ENCODE data around the gene STAM2. TPM values are rescaled to one million over a fixed set of nuclear protein-coding genes. Genes with fewer than 3 reads are reported as not detected.

Gene STAM2
- total and polyA plus RNA-seq, 2 of the 13 experiments (the other 11 are each of a cell fraction or from before 2014, with no cell fraction given) = 14.7 to 24.1 TPM

GRCh38 chr2:152098496-152099366, 76.8 kb downstream of the STAM2 start, which contains the start of gene CACNB4 (continued):
- TF ChIP-seq ZBTB26 (CRISPR knock-in tag; IDR thresholded peaks at IDR 0.05; ENCODE audit: borderline replicate concordance) = no peak
- TF ChIP-seq CREM (IDR thresholded peaks at IDR 0.05) = no peak
- no peak for TF ChIP-seq CREM (CRISPR knock-in tag; IDR thresholded peaks at IDR 0.05)
- TF ChIP-seq ZFP82 (CRISPR knock-in tag; IDR thresholded peaks at IDR 0.05; ENCODE audit: borderline replicate concordance) = no peak
- no peak for TF ChIP-seq ZNF318 (CRISPR knock-in tag; IDR thresholded peaks at IDR 0.05)
- TF ChIP-seq ZNF407 (CRISPR knock-in tag; IDR thresholded peaks at IDR 0.05; ENCODE audit: not compliant biosample characterization) = no peak
- TF ChIP-seq GFI1 (CRISPR knock-in tag; IDR thresholded peaks at IDR 0.05; ENCODE audit: borderline replicate concordance) = no peak
- TF ChIP-seq GABPB1 (CRISPR knock-in tag; IDR thresholded peaks at IDR 0.05) = 0 out of 2 replicates have a peak, but pooled peaks have one; percentile 31
- no peak for TF ChIP-seq NR2F2 (IDR thresholded peaks at IDR 0.05; ENCODE audit: borderline replicate concordance, low read depth)
- TF ChIP-seq ZNF496 (CRISPR knock-in tag; IDR thresholded peaks at IDR 0.05; ENCODE audit: insufficient replicate concordance) = no peak
